HL-60 (cell line): Measurements from ENCODE around the gene CD1D.

Experiments
- DNase-seq, 2 experiments: peaks; one replicate each; pipeline ENCODE4 v3.0.0-alpha.2; 2010 to 2020; ENCODE audit warnings: low read depth in 1 of 2, low spot score in 1 of 2
- H3K27ac ChIP-seq: fragments of 250-450 bp; sonication (Bioruptor Pico); replicated peaks from 2 replicates; pipeline ENCODE4 v1.5.1; 2020; ENCODE audit warnings: mild to moderate bottlenecking, moderate library complexity
- H3K27me3 ChIP-seq: fragments of 250-450 bp; sonication (Bioruptor Pico); 2 replicates; pipeline ENCODE4 v1.5.1; 2021; ENCODE audit warnings: mild to moderate bottlenecking, moderate library complexity; ENCODE audit not compliant: insufficient read depth, poor library complexity, severe bottlenecking
- H3K4me3 ChIP-seq: replicated peaks from 2 replicates; pipeline ENCODE4 v1.5.1; 2011; ENCODE audit warnings: mild to moderate bottlenecking, control low read depth, low read length; ENCODE audit not compliant: insufficient read depth
- GABPA ChIP-seq: IDR thresholded peaks from 2 replicates; pipeline ENCODE4 v1.6.1; 2012; ENCODE audit warnings: low read depth
- POLR2AphosphoS5 ChIP-seq: IDR thresholded peaks from 2 replicates; pipeline ENCODE4 v1.6.1; 2012; ENCODE audit warnings: low read depth
- SPI1 ChIP-seq: IDR thresholded peaks from 2 replicates; pipeline ENCODE4 v1.6.1; 2012; ENCODE audit warnings: low read depth, mild to moderate bottlenecking, borderline replicate concordance
- TF ChIP-seq, protein P1 (sequence below): IDR thresholded peaks from 2 replicates; pipeline ENCODE4 v1.6.1; 2012; ENCODE audit warnings: low read depth; ENCODE audit not compliant: insufficient replicate concordance
- TF ChIP-seq, protein P2 (sequence below): IDR thresholded peaks from one replicate; pipeline ENCODE4 v1.5.1; 2011; ENCODE audit warnings: low read length, control low read depth, inconsistent platforms; ENCODE audit not compliant: insufficient read depth

The CD1D gene

DNA sequence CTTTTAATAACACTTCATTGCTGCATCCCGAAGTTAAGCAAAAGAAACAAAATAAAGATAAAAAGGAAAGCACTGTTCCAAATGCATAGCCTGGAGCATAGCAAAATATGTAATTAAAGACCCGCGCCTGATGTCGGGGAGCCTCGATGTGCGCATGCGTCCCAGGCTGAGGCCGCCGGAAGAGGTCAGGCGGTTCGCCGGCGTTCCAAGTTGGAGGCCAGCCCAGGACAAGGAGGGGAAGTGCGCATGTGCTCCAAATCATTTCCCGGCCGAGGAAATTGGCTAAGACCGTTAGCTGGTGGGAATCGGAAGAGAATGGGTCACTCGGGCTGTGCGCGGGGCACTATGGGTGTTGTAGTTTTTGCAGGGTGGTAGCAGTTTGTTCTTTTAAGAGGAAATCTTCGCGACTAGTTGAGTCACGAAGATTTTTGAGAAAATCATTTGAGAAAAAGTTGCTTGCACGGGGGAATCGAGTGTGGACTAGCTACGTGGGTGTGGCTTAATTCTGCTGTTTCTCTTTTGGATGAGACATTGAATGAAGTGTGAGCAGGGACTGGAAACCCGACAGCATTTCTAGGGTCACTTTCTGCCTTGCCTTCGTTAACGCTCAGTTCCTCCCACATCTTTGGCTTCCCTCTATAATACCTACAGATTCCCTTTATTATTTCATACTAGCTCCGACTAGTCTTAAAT, 31.0 kb upstream of the CD1D start:
- peak overlapping the region; percentile 37 for H3K27ac ChIP-seq
- peak; percentile 93 to 95 for DNase-seq
- TF ChIP-seq GABPA (0 out of 2 replicates have a peak, but pooled peaks have one; percentile 43), SPI1 (peak; percentile 71; the same call in 1 of the 2 replicates)
- TF ChIP-seq, protein P1, sequence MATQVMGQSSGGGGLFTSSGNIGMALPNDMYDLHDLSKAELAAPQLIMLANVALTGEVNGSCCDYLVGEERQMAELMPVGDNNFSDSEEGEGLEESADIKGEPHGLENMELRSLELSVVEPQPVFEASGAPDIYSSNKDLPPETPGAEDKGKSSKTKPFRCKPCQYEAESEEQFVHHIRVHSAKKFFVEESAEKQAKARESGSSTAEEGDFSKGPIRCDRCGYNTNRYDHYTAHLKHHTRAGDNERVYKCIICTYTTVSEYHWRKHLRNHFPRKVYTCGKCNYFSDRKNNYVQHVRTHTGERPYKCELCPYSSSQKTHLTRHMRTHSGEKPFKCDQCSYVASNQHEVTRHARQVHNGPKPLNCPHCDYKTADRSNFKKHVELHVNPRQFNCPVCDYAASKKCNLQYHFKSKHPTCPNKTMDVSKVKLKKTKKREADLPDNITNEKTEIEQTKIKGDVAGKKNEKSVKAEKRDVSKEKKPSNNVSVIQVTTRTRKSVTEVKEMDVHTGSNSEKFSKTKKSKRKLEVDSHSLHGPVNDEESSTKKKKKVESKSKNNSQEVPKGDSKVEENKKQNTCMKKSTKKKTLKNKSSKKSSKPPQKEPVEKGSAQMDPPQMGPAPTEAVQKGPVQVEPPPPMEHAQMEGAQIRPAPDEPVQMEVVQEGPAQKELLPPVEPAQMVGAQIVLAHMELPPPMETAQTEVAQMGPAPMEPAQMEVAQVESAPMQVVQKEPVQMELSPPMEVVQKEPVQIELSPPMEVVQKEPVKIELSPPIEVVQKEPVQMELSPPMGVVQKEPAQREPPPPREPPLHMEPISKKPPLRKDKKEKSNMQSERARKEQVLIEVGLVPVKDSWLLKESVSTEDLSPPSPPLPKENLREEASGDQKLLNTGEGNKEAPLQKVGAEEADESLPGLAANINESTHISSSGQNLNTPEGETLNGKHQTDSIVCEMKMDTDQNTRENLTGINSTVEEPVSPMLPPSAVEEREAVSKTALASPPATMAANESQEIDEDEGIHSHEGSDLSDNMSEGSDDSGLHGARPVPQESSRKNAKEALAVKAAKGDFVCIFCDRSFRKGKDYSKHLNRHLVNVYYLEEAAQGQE, result no peak
- no peaks in the 10 kb centered on the region for H3K27me3 ChIP-seq
- peak overlapping the region; percentile 34 for H3K4me3 ChIP-seq

DNA sequence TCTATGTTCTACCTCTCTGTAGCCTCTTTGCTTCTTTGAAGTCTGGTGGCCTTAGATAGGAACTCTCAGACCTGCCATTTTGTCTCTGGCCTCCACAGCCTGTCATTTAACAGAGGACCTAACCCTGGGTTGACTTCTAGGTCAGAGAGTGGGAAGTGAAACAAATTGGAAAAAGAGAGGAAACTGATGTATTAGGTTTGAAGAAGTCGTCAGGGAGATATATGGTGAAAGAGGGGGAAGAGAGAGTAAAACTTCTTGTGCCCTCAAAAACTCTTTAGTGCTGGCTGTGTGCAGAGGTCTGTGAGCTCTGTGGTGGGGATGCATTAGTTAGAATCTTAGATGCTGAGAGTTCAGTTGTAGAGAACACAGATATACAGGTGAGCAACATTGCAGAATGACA, 30.2 kb upstream of the CD1D start:
- no peak for TF ChIP-seq GABPA
- TF ChIP-seq, protein P2, sequence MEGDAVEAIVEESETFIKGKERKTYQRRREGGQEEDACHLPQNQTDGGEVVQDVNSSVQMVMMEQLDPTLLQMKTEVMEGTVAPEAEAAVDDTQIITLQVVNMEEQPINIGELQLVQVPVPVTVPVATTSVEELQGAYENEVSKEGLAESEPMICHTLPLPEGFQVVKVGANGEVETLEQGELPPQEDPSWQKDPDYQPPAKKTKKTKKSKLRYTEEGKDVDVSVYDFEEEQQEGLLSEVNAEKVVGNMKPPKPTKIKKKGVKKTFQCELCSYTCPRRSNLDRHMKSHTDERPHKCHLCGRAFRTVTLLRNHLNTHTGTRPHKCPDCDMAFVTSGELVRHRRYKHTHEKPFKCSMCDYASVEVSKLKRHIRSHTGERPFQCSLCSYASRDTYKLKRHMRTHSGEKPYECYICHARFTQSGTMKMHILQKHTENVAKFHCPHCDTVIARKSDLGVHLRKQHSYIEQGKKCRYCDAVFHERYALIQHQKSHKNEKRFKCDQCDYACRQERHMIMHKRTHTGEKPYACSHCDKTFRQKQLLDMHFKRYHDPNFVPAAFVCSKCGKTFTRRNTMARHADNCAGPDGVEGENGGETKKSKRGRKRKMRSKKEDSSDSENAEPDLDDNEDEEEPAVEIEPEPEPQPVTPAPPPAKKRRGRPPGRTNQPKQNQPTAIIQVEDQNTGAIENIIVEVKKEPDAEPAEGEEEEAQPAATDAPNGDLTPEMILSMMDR, result no peak
- TF ChIP-seq, protein P1, result no peak
- TF ChIP-seq POLR2AphosphoS5, result no peak
- TF ChIP-seq SPI1, result peak; percentile 5; the same call in 1 of the 2 replicates
- H3K27ac ChIP-seq, result no peak overlapping the region
- no peak overlapping the region for H3K4me3 ChIP-seq

DNA sequence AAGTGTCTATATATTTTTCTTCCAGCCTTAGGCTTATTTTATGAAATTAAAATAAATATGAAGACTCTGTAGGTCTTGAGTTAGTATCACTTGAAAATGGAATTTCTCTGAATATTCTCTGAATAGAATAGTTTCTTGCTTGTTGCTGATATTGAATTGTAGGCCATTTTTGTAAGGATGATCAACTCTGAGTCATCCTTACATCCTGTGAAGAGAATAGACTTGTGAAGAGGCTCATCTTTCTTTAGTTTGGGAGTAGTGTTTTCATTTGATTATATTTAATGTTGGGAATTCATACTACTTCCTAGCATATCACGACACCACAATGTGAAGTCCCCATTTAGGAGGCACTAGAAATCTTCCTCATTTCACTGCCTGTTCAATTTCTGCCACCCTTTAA, 27.5 kb upstream of the CD1D start:
- Histone ChIP-seq H3K27ac (no peak overlapping the region), H3K27me3 (no peaks in the 10 kb centered on the region), H3K4me3 (no peak overlapping the region)
- no peak for DNase-seq
- TF ChIP-seq, protein P1, result no peak
- TF ChIP-seq SPI1 (no peak), POLR2AphosphoS5 (no peak), GABPA (no peak)
- TF ChIP-seq, protein P2, result no peak

More for the DNA sequence above, 30.2 kb upstream of the CD1D start:
- peak in 1 of 2 experiments; percentile 51 for DNase-seq
- no peaks in the 10 kb centered on the region for H3K27me3 ChIP-seq
